ENCODE measurements around the gene TMEM200A.
"Not testable (repeated sequence)": the region's sequence is repeated elsewhere in the genome, so short reads cannot be mapped to it uniquely, and the experiment has no call there.

TMEM200A gene
- long read RNA-seq, donor 1, transcript TMEM200A-201 (3 exons, 3,512 nt) = major isoform, 5 of 7 reads
- long read RNA-seq, donor 1, partial matches to known transcripts = 0 of 7 reads
- long read RNA-seq, donor 1, other reads (novel, unspliced or antisense) = 0 of 7 reads
- long read RNA-seq, donor 2, partial matches to known transcripts = 0 of 5 reads
- long read RNA-seq, donor 2, other reads (novel, unspliced or antisense) = 0 of 5 reads
- long read RNA-seq, donor 3, partial matches to known transcripts = 0 of 8 reads
- long read RNA-seq, donor 3, other reads (novel, unspliced or antisense) = 0 of 8 reads
- long read RNA-seq, donor 4, transcript TMEM200A-201 (3 exons, 3,512 nt) = major isoform, 9 of 12 reads
- long read RNA-seq, donor 4, partial matches to known transcripts = 0 of 12 reads
- long read RNA-seq, donor 4, other reads (novel, unspliced or antisense) = 0 of 12 reads
- long read RNA-seq, donor 5, transcript TMEM200A-201 (3 exons, 3,512 nt) = major isoform, 7 of 9 reads
- long read RNA-seq, donor 5, partial matches to known transcripts = 0 of 9 reads
- long read RNA-seq, donor 5, other reads (novel, unspliced or antisense) = 0 of 9 reads
- long read RNA-seq, donor 6, transcript TMEM200A-204 (2 exons, 2,899 nt) = major isoform, 5 of 8 reads
- long read RNA-seq, donor 6, partial matches to known transcripts = 0 of 8 reads
- long read RNA-seq, donor 6, other reads (novel, unspliced or antisense) = 0 of 8 reads
- long read RNA-seq, donor 7, transcript TMEM200A-201 (3 exons, 3,512 nt) = major isoform, 8 of 12 reads
- long read RNA-seq, donor 7, partial matches to known transcripts = 0 of 12 reads
- long read RNA-seq, donor 7, other reads (novel, unspliced or antisense) = 0 of 12 reads
- long read RNA-seq, donor 8, partial matches to known transcripts = 0 of 5 reads
- long read RNA-seq, donor 8, other reads (novel, unspliced or antisense) = 0 of 5 reads

GRCh38 chr6:130365166-130366106, at the start of gene TMEM200A:
Gene TMEM200A, plus strand, starts transcription at chr6:130366017. Its CDS starts 74,406 bp downstream, at chr6:130440423.
- DNase-seq = peak; percentile 90

GRCh38 chr6:130320908-130321307, 44.9 kb upstream of the TMEM200A start:
- no peak for DNase-seq

GRCh38 chr6:130322673-130323268, 43.0 kb upstream of the TMEM200A start:
- no peak for DNase-seq

- DNase-seq = no peak
Observed at GRCh38 chr6:130324657-130325056, 41.2 kb upstream of the TMEM200A start.

GRCh38 chr6:130326496-130326895, 39.3 kb upstream of the TMEM200A start:
- no peak for DNase-seq

GRCh38 chr6:130337534-130337933, 28.3 kb upstream of the TMEM200A start:
- no peak for DNase-seq

GRCh38 chr6:130346324-130346723, 19.5 kb upstream of the TMEM200A start:
- not testable (repeated sequence) for DNase-seq

- DNase-seq = no peak
Observed at GRCh38 chr6:130354322-130354721, 11.5 kb upstream of the TMEM200A start.

- DNase-seq = no peak
Observed at GRCh38 chr6:130355572-130355971, 10.2 kb upstream of the TMEM200A start.

- DNase-seq = no peak
Observed at GRCh38 chr6:130357436-130357835, 8.4 kb upstream of the TMEM200A start.

GRCh38 chr6:130359736-130360135, 6.1 kb upstream of the TMEM200A start:
- no peak for DNase-seq

- DNase-seq = peak; percentile 22
Observed at GRCh38 chr6:130362128-130362527, 3.7 kb upstream of the TMEM200A start.

- DNase-seq = no peak
Observed at GRCh38 chr6:130364224-130364780, 1.5 kb upstream of the TMEM200A start.

- peak; percentile 72 for DNase-seq
Observed at GRCh38 chr6:130366107-130367005, 539 bp downstream of the TMEM200A start.

GRCh38 chr6:130367767-130368166, 1.9 kb downstream of the TMEM200A start:
- DNase-seq = no peak

- no peak for DNase-seq
Observed at GRCh38 chr6:130368576-130368975, 2.8 kb downstream of the TMEM200A start.

- DNase-seq = no peak
Observed at GRCh38 chr6:130369831-130370230, 4.0 kb downstream of the TMEM200A start.

- no peak for DNase-seq
Observed at GRCh38 chr6:130371921-130372420, 6.2 kb downstream of the TMEM200A start.

GRCh38 chr6:130372786-130373185, 7.0 kb downstream of the TMEM200A start:
- DNase-seq = no peak

- DNase-seq = no peak
Observed at GRCh38 chr6:130373992-130374391, 8.2 kb downstream of the TMEM200A start.
